HepG2 (cell line): ENCODE results near the gene KCNH1.

Experiments
- CTCF ChIP-seq: sonication (generic); formaldehyde crosslinking; IDR thresholded peaks from 2 replicates; pipeline ENCODE4 v1.5.0; 2020; ENCODE audit warnings: mild to moderate bottlenecking, missing genetic modification reagents, moderate library complexity
- ELF1 ChIP-seq: sonication (generic); formaldehyde crosslinking; IDR thresholded peaks from 2 replicates; pipeline ENCODE4 v1.4.0; 2020; ENCODE audit warnings: missing genetic modification reagents
- PBX3 ChIP-seq: sonication (generic); formaldehyde crosslinking; IDR thresholded peaks from 2 replicates; pipeline ENCODE4 v1.8.1; 2023; ENCODE audit warnings: missing genetic modification reagents, inconsistent platforms, borderline replicate concordance
- RAD51 ChIP-seq: fragments of 450-650 bp; IDR thresholded peaks from 2 replicates; pipeline ENCODE4 v1.6.1; 2016; ENCODE audit warnings: borderline replicate concordance
- REL ChIP-seq: sonication (generic); formaldehyde crosslinking; conservative IDR thresholded peaks from 2 replicates; pipeline ENCODE4 v1.8.0; 2022; ENCODE audit warnings: mild to moderate bottlenecking, missing genetic modification reagents, moderate library complexity
- SMARCC2 ChIP-seq: fragments of 450-650 bp; IDR thresholded peaks from 2 replicates; pipeline ENCODE4 v1.6.1; 2017; ENCODE audit warnings: antibody characterized with exemption, mild to moderate bottlenecking
- ZBTB21 ChIP-seq: sonication (generic); formaldehyde crosslinking; IDR thresholded peaks from 2 replicates; pipeline ENCODE4 v1.4.0; 2020; ENCODE audit warnings: missing genetic modification reagents
- ZNF138 ChIP-seq: sonication (generic); formaldehyde crosslinking; IDR thresholded peaks from 2 replicates; pipeline ENCODE4 v1.5.0; 2020; ENCODE audit warnings: mild to moderate bottlenecking, low read depth, missing genetic modification reagents
- ZNF335 ChIP-seq: sonication (generic); formaldehyde crosslinking; IDR thresholded peaks from 2 replicates; pipeline ENCODE4 v1.4.0; 2020; ENCODE audit warnings: missing genetic modification reagents
- ZNF513 ChIP-seq: sonication (generic); formaldehyde crosslinking; conservative IDR thresholded peaks from 2 replicates; pipeline ENCODE4 v1.5.0; 2020; ENCODE audit warnings: missing genetic modification reagents
- ZNF589 ChIP-seq: sonication (generic); formaldehyde crosslinking; conservative IDR thresholded peaks from 2 replicates; pipeline ENCODE4 v1.8.0; 2022; ENCODE audit warnings: mild to moderate bottlenecking, moderate library complexity, missing genetic modification reagents
- ZNF678 ChIP-seq: sonication (generic); formaldehyde crosslinking; IDR thresholded peaks from 2 replicates; pipeline ENCODE4 v1.4.0; 2020; ENCODE audit warnings: mild to moderate bottlenecking, missing genetic modification reagents

- TF ChIP-seq CTCF (CRISPR knock-in tag): no peak
- no peak for TF ChIP-seq ZNF513 (CRISPR knock-in tag)
- TF ChIP-seq SMARCC2: no peak
- no peak for TF ChIP-seq ZNF335 (CRISPR knock-in tag)
- TF ChIP-seq ZNF138 (CRISPR knock-in tag): no peak
- TF ChIP-seq ZNF678 (CRISPR knock-in tag): no peak
- no peak for TF ChIP-seq REL
- TF ChIP-seq ZBTB21 (CRISPR knock-in tag): no peak
- TF ChIP-seq RAD51: no peak
- no peak for TF ChIP-seq PBX3 (CRISPR knock-in tag)
- no peak for TF ChIP-seq ZNF589 (CRISPR knock-in tag)
- TF ChIP-seq ELF1 (CRISPR knock-in tag): no peak
Observed at GRCh38 chr1:210915890-210916507, 217.9 kb downstream of the KCNH1 start.
